Keratinocyte (primary cell): ENCODE data around the gene GLIS2.

Source experiments
- CTCF ChIP-seq, 3 experiments: IDR thresholded peaks in 1 of 3; conservative IDR thresholded peaks in 1 of 3; optimal IDR thresholded peaks in 1 of 3; 2 replicates in 2 of 3; 3 replicates in 1 of 3; pipeline versions ENCODE3 to v1.5.1; 2011; ENCODE audit warnings: low read length in 3 of 3, mild to moderate bottlenecking in 3 of 3, moderate library complexity in 2 of 3, control low read depth in 1 of 3, inconsistent platforms in 1 of 3; ENCODE audit not compliant: insufficient read depth in 2 of 3; ENCODE audit errors: extremely low read depth in 1 of 3
- EZH2 ChIP-seq: IDR thresholded peaks from one replicate; pipeline ENCODE4 v1.6.1; 2012; ENCODE audit warnings: inconsistent platforms, mild to moderate bottlenecking, low read length, moderate library complexity

- no peak for TF ChIP-seq EZH2
- no peak for TF ChIP-seq CTCF (optimal IDR thresholded peaks at IDR 0.05 in 1 of 3, IDR thresholded peaks at IDR 0.05 in 1 of 3, conservative IDR thresholded peaks at IDR 0.05 in 1 of 3; ENCODE audit: extremely low read depth in 1 of 3, insufficient read depth in 2 of 3, low read length in 3 of 3)
These were observed 21.7 kb downstream of the GLIS2 start for GRCh38 chr16:4337540-4338088.
